Activated CD8-positive, alpha-beta memory T cell treated with anti-CD3 and anti-CD28 coated beads, Interleukin-2, amount 50 U/mL, for 1 hour (primary cell): ENCODE data around the gene LRGUK.
"Not testable (repeated sequence)": the region's sequence is repeated elsewhere in the genome, so short reads cannot be mapped to it uniquely, and the experiment has no call there.

ENCODE experiments used
- DNase-seq: peaks from one replicate; pipeline ENCODE4 v3.0.0-alpha.2; 2020; ENCODE audit errors: extremely low read depth

The LRGUK gene

GRCh38 chr7:134186801-134187200 lies 59.7 kb downstream of the LRGUK start:
- no peak for DNase-seq

GRCh38 chr7:134187893-134188292 lies 60.8 kb downstream of the LRGUK start:
- DNase-seq = no peak

- no peak for DNase-seq
Measured at GRCh38 chr7:134188311-134188710, 61.2 kb downstream of the LRGUK start.

GRCh38 chr7:134189559-134189958 lies 62.4 kb downstream of the LRGUK start:
- no peak for DNase-seq

GRCh38 chr7:134191876-134192275 lies 64.7 kb downstream of the LRGUK start:
- DNase-seq = no peak

- DNase-seq = no peak
Measured at GRCh38 chr7:134193240-134193639, 66.1 kb downstream of the LRGUK start.

GRCh38 chr7:134195252-134195651 lies 68.1 kb downstream of the LRGUK start:
- no peak for DNase-seq

- no peak for DNase-seq
Measured at GRCh38 chr7:134196439-134196838, 69.3 kb downstream of the LRGUK start.

- no peak for DNase-seq
Measured at GRCh38 chr7:134197345-134197744, 70.2 kb downstream of the LRGUK start.

- no peak for DNase-seq
Measured at GRCh38 chr7:134200970-134201369, 73.8 kb downstream of the LRGUK start.

- DNase-seq = no peak
Measured at GRCh38 chr7:134201569-134202261, 74.6 kb downstream of the LRGUK start.

- DNase-seq = no peak
Measured at GRCh38 chr7:134203186-134203889, 76.2 kb downstream of the LRGUK start.

GRCh38 chr7:134209322-134210015 lies 82.3 kb downstream of the LRGUK start:
- DNase-seq = no peak

GRCh38 chr7:134210227-134210626 lies 83.1 kb downstream of the LRGUK start:
- DNase-seq = no peak

- no peak for DNase-seq
Measured at GRCh38 chr7:134210976-134211663, 84.0 kb downstream of the LRGUK start.

GRCh38 chr7:134211817-134212216 lies 84.7 kb downstream of the LRGUK start:
- DNase-seq = no peak

GRCh38 chr7:134212576-134213546 lies 85.7 kb downstream of the LRGUK start:
- DNase-seq = no peak

GRCh38 chr7:134220236-134220635 lies 93.1 kb downstream of the LRGUK start:
- DNase-seq = no peak

GRCh38 chr7:134231296-134231695 lies 104.2 kb downstream of the LRGUK start:
- not testable (repeated sequence) for DNase-seq

- no peak for DNase-seq
Measured at GRCh38 chr7:134234216-134234615, 107.1 kb downstream of the LRGUK start.

GRCh38 chr7:134245253-134245652 lies 118.1 kb downstream of the LRGUK start:
- DNase-seq = no peak
